ENCODE results near the gene PTK6. TPM values are rescaled to one million over a fixed set of nuclear protein-coding genes. Genes with fewer than 3 reads are reported as not detected.

Gene PTK6
- total RNA-seq, 2 experiments from 2014 or later: 0.35 to 0.38 TPM

GRCh38 chr20:63534427-63534830 is 2.7 kb downstream of the PTK6 start:
- intact Hi-C loops (cut with micrococcal nuclease): loop anchor here (10.0 kb wide), 1 partner anchor 90 kb away; the partner anchor contains the start of gene GMEB2

GRCh38 chr20:63533871-63534393 is 3.2 kb downstream of the PTK6 start:
- CTCF ChIA-PET: no interaction called here
- intact Hi-C loops (cut with micrococcal nuclease): loop anchor here (10.0 kb wide), 1 partner anchor 91 kb away; the partner anchor contains the start of gene GMEB2
- Mint-ChIP-seq H3K4me3 (no peak overlapping the region), H3K36me3 (ENCODE audit: low read depth) (no peaks in the 10 kb centered on the region), H3K27me3 (ENCODE audit: low read depth) (no peaks in the 10 kb centered on the region), H3K4me1 (ENCODE audit: low read depth) (peaks cover 11% of the 10 kb centered on the region), H3K9me3 (no peaks in the 10 kb centered on the region), H3K27ac (no peak overlapping the region)
- DNase-seq: peak; percentile 4

More at GRCh38 chr20:63534427-63534830, 2.7 kb downstream of the PTK6 start:
- Mint-ChIP-seq H3K27ac (no peak overlapping the region), H3K4me1 (ENCODE audit: low read depth) (peaks cover 11% of the 10 kb centered on the region), H3K9me3 (no peaks in the 10 kb centered on the region), H3K4me3 (no peak overlapping the region), H3K27me3 (ENCODE audit: low read depth) (no peaks in the 10 kb centered on the region), H3K36me3 (ENCODE audit: low read depth) (no peaks in the 10 kb centered on the region)
- CTCF ChIA-PET: no interaction called here
- no peak for DNase-seq

- Mint-ChIP-seq H3K9me3 (no peaks in the 10 kb centered on the region), H3K27ac (no peak overlapping the region), H3K4me1 (ENCODE audit: low read depth) (peaks cover 13% of the 10 kb centered on the region), H3K27me3 (ENCODE audit: low read depth) (no peaks in the 10 kb centered on the region), H3K4me3 (no peak overlapping the region), H3K36me3 (ENCODE audit: low read depth) (no peaks in the 10 kb centered on the region)
- CTCF ChIA-PET: no interaction called here
- intact Hi-C loops (cut with micrococcal nuclease): loop anchor here (10.0 kb wide), 1 partner anchor 91 kb away; the partner anchor contains the start of gene GMEB2
- peak; percentile 4 for DNase-seq
Observed at GRCh38 chr20:63533388-63533787, 3.8 kb downstream of the PTK6 start.

GRCh38 chr20:63532449-63532971 is 4.7 kb downstream of the PTK6 start:
- Mint-ChIP-seq H3K4me3 (no peak overlapping the region), H3K36me3 (ENCODE audit: low read depth) (no peaks in the 10 kb centered on the region), H3K9me3 (no peaks in the 10 kb centered on the region), H3K27me3 (ENCODE audit: low read depth) (no peaks in the 10 kb centered on the region), H3K27ac (no peak overlapping the region), H3K4me1 (ENCODE audit: low read depth) (peaks cover 9% of the 10 kb centered on the region)
- intact Hi-C loops (cut with micrococcal nuclease): loop anchor here (10.0 kb wide), 1 partner anchor 92 kb away; the partner anchor contains the start of gene GMEB2
- peak; percentile 2 for DNase-seq
- CTCF ChIA-PET: no interaction called here

- Mint-ChIP-seq H3K4me3 (no peak overlapping the region), H3K9me3 (no peaks in the 10 kb centered on the region), H3K27ac (no peak overlapping the region), H3K36me3 (ENCODE audit: low read depth) (no peaks in the 10 kb centered on the region), H3K4me1 (ENCODE audit: low read depth) (peaks cover 7% of the 10 kb centered on the region), H3K27me3 (ENCODE audit: low read depth) (no peaks in the 10 kb centered on the region)
- DNase-seq: peak; percentile 3
- CTCF ChIA-PET: no interaction called here
- intact Hi-C loops (cut with micrococcal nuclease): loop anchor here (10.0 kb wide), 1 partner anchor 93 kb away; the partner anchor contains the start of gene GMEB2
Observed at GRCh38 chr20:63531686-63532448, 5.3 kb downstream of the PTK6 start.

GRCh38 chr20:63530788-63531160 is 6.4 kb downstream of the PTK6 start:
- no peaks in the 10 kb centered on the region for H3K27me3 Mint-ChIP-seq (ENCODE audit: low read depth)
- intact Hi-C loops (cut with micrococcal nuclease): loop anchor here (10.0 kb wide), 1 partner anchor 94 kb away; the partner anchor contains the start of gene GMEB2
- peaks cover 4% of the 10 kb centered on the region for H3K4me1 Mint-ChIP-seq (ENCODE audit: low read depth)
- CTCF ChIA-PET: no interaction called here
- DNase-seq: no peak
- H3K4me3 Mint-ChIP-seq: no peak overlapping the region
- no peaks in the 10 kb centered on the region for H3K9me3 Mint-ChIP-seq
- H3K27ac Mint-ChIP-seq: no peak overlapping the region
- H3K36me3 Mint-ChIP-seq (ENCODE audit: low read depth): no peaks in the 10 kb centered on the region

GRCh38 chr20:63529861-63530787 is 7.1 kb downstream of the PTK6 start:
- Mint-ChIP-seq H3K4me3 (no peak overlapping the region), H3K27ac (no peak overlapping the region), H3K9me3 (no peaks in the 10 kb centered on the region), H3K36me3 (ENCODE audit: low read depth) (no peaks in the 10 kb centered on the region), H3K27me3 (ENCODE audit: low read depth) (no peaks in the 10 kb centered on the region), H3K4me1 (ENCODE audit: low read depth) (peaks cover 4% of the 10 kb centered on the region)
- CTCF ChIA-PET: interaction anchor here (1.0 kb wide), 1 partner anchor 8 kb away, joined by 4 read pairs; no protein-coding TSS in a partner anchor
- no peak for DNase-seq
- intact Hi-C loops (cut with micrococcal nuclease): loop anchor here (10.0 kb wide), 1 partner anchor 95 kb away; the partner anchor contains the start of gene GMEB2

- no peak overlapping the region for H3K4me3 Mint-ChIP-seq
- H3K27ac Mint-ChIP-seq: no peak overlapping the region
- no peak for DNase-seq
- H3K9me3 Mint-ChIP-seq: no peaks in the 10 kb centered on the region
- CTCF ChIA-PET: interaction anchor here (0.9 to 1.0 kb wide), 2 partner anchors 9 kb away, joined by 4 read pairs; no protein-coding TSS in a partner anchor
- peaks cover 2% of the 10 kb centered on the region for H3K36me3 Mint-ChIP-seq (ENCODE audit: low read depth)
- peaks cover 4% of the 10 kb centered on the region for H3K4me1 Mint-ChIP-seq (ENCODE audit: low read depth)
- no peaks in the 10 kb centered on the region for H3K27me3 Mint-ChIP-seq (ENCODE audit: low read depth)
- intact Hi-C loops (cut with micrococcal nuclease): no loop called here
Observed at GRCh38 chr20:63529180-63529860, 7.9 kb downstream of the PTK6 start.

- Mint-ChIP-seq H3K27me3 (ENCODE audit: low read depth) (no peaks in the 10 kb centered on the region), H3K36me3 (ENCODE audit: low read depth) (peaks cover 21% of the 10 kb centered on the region), H3K27ac (no peak overlapping the region), H3K9me3 (peaks cover 7% of the 10 kb centered on the region), H3K4me1 (ENCODE audit: low read depth) (peaks cover 9% of the 10 kb centered on the region), H3K4me3 (no peak overlapping the region)
- DNase-seq: no peak
- intact Hi-C loops (cut with micrococcal nuclease): no loop called here
- CTCF ChIA-PET: interaction anchor here (1.0 to 1.2 kb wide), 2 partner anchors 10 to 31 kb away, joined by 3 to 4 read pairs; partner anchors contain the start of gene PTK6
Observed at GRCh38 chr20:63527184-63527583, 10.0 kb downstream of the PTK6 start.

- H3K27ac Mint-ChIP-seq: no peak overlapping the region
- intact Hi-C loops (cut with micrococcal nuclease): no loop called here
- DNase-seq: no peak
- CTCF ChIA-PET: no interaction called here
- no peaks in the 10 kb centered on the region for H3K27me3 Mint-ChIP-seq (ENCODE audit: low read depth)
- no peak overlapping the region for H3K4me3 Mint-ChIP-seq
- H3K36me3 Mint-ChIP-seq (ENCODE audit: low read depth): peaks cover 24% of the 10 kb centered on the region
- peaks cover 9% of the 10 kb centered on the region for H3K4me1 Mint-ChIP-seq (ENCODE audit: low read depth)
- H3K9me3 Mint-ChIP-seq: peaks cover 7% of the 10 kb centered on the region
Observed at GRCh38 chr20:63525971-63526370, 11.2 kb downstream of the PTK6 start.

- Mint-ChIP-seq H3K4me3 (no peak overlapping the region), H3K9me3 (peaks cover 7% of the 10 kb centered on the region), H3K4me1 (ENCODE audit: low read depth) (peaks cover 9% of the 10 kb centered on the region), H3K27me3 (ENCODE audit: low read depth) (no peaks in the 10 kb centered on the region), H3K36me3 (ENCODE audit: low read depth) (peaks cover 24% of the 10 kb centered on the region), H3K27ac (no peak overlapping the region)
- intact Hi-C loops (cut with micrococcal nuclease): no loop called here
- CTCF ChIA-PET: no interaction called here
- no peak for DNase-seq
Observed at GRCh38 chr20:63525185-63525584, 12.0 kb downstream of the PTK6 start.

Measured in activated naive CD4-positive, alpha-beta T cell treated with anti-CD3 and anti-CD28 coated beads for 36 hours (primary cell).